Neuronal stem cell (in vitro differentiated cells): ENCODE measurements around the gene ELFN1.

Experiments used
- DNase-seq: peaks from one replicate; pipeline ENCODE4 v3.0.0-alpha.2; 2013; ENCODE audit warnings: low spot score
- H2AFZ ChIP-seq: one replicate; pipeline ENCODE4 v1.6.1; 2013; ENCODE audit warnings: mild to moderate bottlenecking, low read length, inconsistent platforms
- H2AK5ac ChIP-seq: 2 replicates; pipeline ENCODE4 v1.6.1; 2013; ENCODE audit warnings: low read depth, mild to moderate bottlenecking, inconsistent platforms, low read length, moderate library complexity, mixed read lengths
- H2BK120ac ChIP-seq: 2 replicates; pipeline ENCODE4 v1.6.1; 2013; ENCODE audit warnings: low read depth, mild to moderate bottlenecking, inconsistent platforms, low read length, moderate library complexity, mixed read lengths
- H2BK12ac ChIP-seq: one replicate; pipeline ENCODE4 v1.6.1; 2013; ENCODE audit warnings: low read length, inconsistent platforms
- H2BK15ac ChIP-seq: 2 replicates; pipeline ENCODE4 v1.6.1; 2013; ENCODE audit warnings: mild to moderate bottlenecking, low read length, inconsistent platforms, mixed read lengths
- H2BK5ac ChIP-seq: one replicate; pipeline ENCODE4 v1.6.1; 2013; ENCODE audit warnings: inconsistent platforms, mild to moderate bottlenecking, low read length, moderate library complexity
- H3K14ac ChIP-seq: one replicate; pipeline ENCODE4 v1.6.1; 2013; ENCODE audit warnings: low read length, inconsistent platforms
- H3K18ac ChIP-seq: 2 replicates; pipeline ENCODE4 v1.6.1; 2013; ENCODE audit warnings: low read length, inconsistent platforms
- H3K23ac ChIP-seq: 2 replicates; pipeline ENCODE4 v1.6.1; 2013; ENCODE audit warnings: low read depth, mild to moderate bottlenecking, mixed read lengths, low read length, inconsistent platforms; ENCODE audit not compliant: poor library complexity
- H3K27ac ChIP-seq: replicated peaks from 3 replicates; pipeline ENCODE4 v1.5.1; 2013; ENCODE audit warnings: low read length, inconsistent platforms
- H3K27me3 ChIP-seq, 3 experiments: 2 replicates each; pipeline ENCODE4 v1.6.1; 2013; ENCODE audit warnings: low read length in 3 of 3, mild to moderate bottlenecking in 2 of 3, inconsistent platforms in 1 of 3, low read depth in 1 of 3, mixed read lengths in 1 of 3, moderate library complexity in 1 of 3; ENCODE audit not compliant: control insufficient read depth in 3 of 3, insufficient read depth in 3 of 3
- H3K36me3 ChIP-seq, 2 donors: replicated peaks in 1 of 2; 2 replicates each; pipeline ENCODE4 v1.6.1; 2013; ENCODE audit warnings: low read length in 2 of 2; ENCODE audit not compliant: control insufficient read depth in 2 of 2, insufficient read depth in 2 of 2
- H3K4ac ChIP-seq: 2 replicates; pipeline ENCODE4 v1.6.1; 2013; ENCODE audit warnings: inconsistent platforms, mild to moderate bottlenecking, low read length, moderate library complexity
- H3K4me1 ChIP-seq, 2 donors: 1 replicate in 1 of 2; 2 replicates in 1 of 2; pipeline ENCODE4 v1.6.1; 2013; ENCODE audit warnings: low read length in 2 of 2, low read depth in 1 of 2; ENCODE audit not compliant: control insufficient read depth in 2 of 2, insufficient read depth in 1 of 2
- H3K4me2 ChIP-seq: one replicate; pipeline ENCODE4 v1.6.1; 2013; ENCODE audit warnings: mild to moderate bottlenecking, low read length, inconsistent platforms; ENCODE audit not compliant: insufficient read depth, poor library complexity, severe bottlenecking
- H3K4me3 ChIP-seq, 2 donors: 2 replicates each; pipeline ENCODE4 v1.5.1; 2013; ENCODE audit warnings: low read length in 2 of 2, mild to moderate bottlenecking in 2 of 2, inconsistent platforms in 1 of 2, moderate library complexity in 1 of 2
- H3K79me1 ChIP-seq: one replicate; pipeline ENCODE4 v1.6.1; 2013; ENCODE audit warnings: low read depth, mild to moderate bottlenecking, inconsistent platforms, low read length, moderate library complexity
- H3K9ac ChIP-seq: one replicate; pipeline ENCODE4 v1.6.1; 2013; ENCODE audit warnings: mild to moderate bottlenecking, low read depth, low read length, inconsistent platforms; ENCODE audit not compliant: poor library complexity
- H3K9me3 ChIP-seq, 2 donors: replicated peaks in 1 of 2; 2 replicates each; pipeline versions ENCODE3 to v1.6.1; 2013; ENCODE audit warnings: low read length in 2 of 2, mild to moderate bottlenecking in 2 of 2, inconsistent platforms in 1 of 2, low read depth in 1 of 2, mixed read lengths in 1 of 2, moderate library complexity in 1 of 2; ENCODE audit not compliant: control insufficient read depth in 2 of 2, insufficient read depth in 1 of 2
- H4K8ac ChIP-seq: one replicate; pipeline ENCODE4 v1.6.1; 2013; ENCODE audit warnings: low read depth, mild to moderate bottlenecking, inconsistent platforms, low read length, moderate library complexity
- H4K91ac ChIP-seq: one replicate; pipeline ENCODE4 v1.6.1; 2013; ENCODE audit warnings: low read length, low read depth, mild to moderate bottlenecking, inconsistent platforms; ENCODE audit not compliant: poor library complexity
- WGBS, 2 donors: extraction: QIAGEN DNeasy Blood & Tissue Kit; methylation state at CpG; one replicate each; pipeline ENCODE4 v1.1.7; 2013; ENCODE audit warnings: missing lambda C conversion rate in 2 of 2, mixed read lengths in 1 of 2; ENCODE audit not compliant: insufficient read length in 2 of 2, insufficient replicate concordance in 1 of 2; ENCODE audit errors: extremely low coverage in 2 of 2; 5-methylcytosine and 5-hydroxymethylcytosine counted together

ELFN1 gene

GRCh38 chr7:1705856-1706255, 35.8 kb downstream of the ELFN1 start:
- H4K8ac ChIP-seq: no peak overlapping the region
- no peak overlapping the region for H2BK5ac ChIP-seq
- no peak overlapping the region for H2BK12ac ChIP-seq
- no peak overlapping the region for H3K4me3 ChIP-seq
- H2AK5ac ChIP-seq: peak overlapping the region; percentile 28
- no peak overlapping the region for H3K23ac ChIP-seq
- peaks cover 13 to 47% of the 10 kb centered on the region in 2 donors for H3K9me3 ChIP-seq
- no peak overlapping the region for H4K91ac ChIP-seq
- peaks cover 0 to 9% of the 10 kb centered on the region in 2 donors for H3K4me1 ChIP-seq
- H3K36me3 ChIP-seq: peaks cover 15 to 93% of the 10 kb centered on the region in 2 donors
- DNase-seq: no peak
- no peak overlapping the region for H3K9ac ChIP-seq
- WGBS, 2 donors: no CpG with 5 or more reads among the region's 13 CpGs
- no peak overlapping the region for H3K18ac ChIP-seq
- H2AFZ ChIP-seq: no peak overlapping the region
- H3K27me3 ChIP-seq: no peaks in the 10 kb centered on the region
- no peak overlapping the region for H3K4ac ChIP-seq
- H2BK15ac ChIP-seq: no peak overlapping the region
- peaks cover 8% of the 10 kb centered on the region for H3K79me1 ChIP-seq
- no peak overlapping the region for H2BK120ac ChIP-seq
- no peak overlapping the region for H3K4me2 ChIP-seq
- H3K27ac ChIP-seq: no peak overlapping the region
- H3K14ac ChIP-seq: peak overlapping the region; percentile 9

GRCh38 chr7:1706381-1706720, 36.3 kb downstream of the ELFN1 start:
- peaks cover 0 to 9% of the 10 kb centered on the region in 2 donors for H3K4me1 ChIP-seq
- H3K18ac ChIP-seq: no peak overlapping the region
- no peak overlapping the region for H2AFZ ChIP-seq
- no peak overlapping the region for H3K14ac ChIP-seq
- H4K8ac ChIP-seq: no peak overlapping the region
- no peak overlapping the region for H2BK5ac ChIP-seq
- H3K27ac ChIP-seq: no peak overlapping the region
- WGBS, 2 donors: no CpG with 5 or more reads among the region's 5 CpGs
- no peak overlapping the region for H2BK15ac ChIP-seq
- peak overlapping the region; percentile 55 for H3K23ac ChIP-seq
- H3K79me1 ChIP-seq: peaks cover 5% of the 10 kb centered on the region
- no peak overlapping the region for H2BK12ac ChIP-seq
- peaks cover 13 to 43% of the 10 kb centered on the region in 2 donors for H3K9me3 ChIP-seq
- no peak for DNase-seq
- H2BK120ac ChIP-seq: no peak overlapping the region
- H3K4me2 ChIP-seq: no peak overlapping the region
- H3K9ac ChIP-seq: peak overlapping the region; percentile 21
- peaks cover 15 to 93% of the 10 kb centered on the region in 2 donors for H3K36me3 ChIP-seq
- no peak overlapping the region for H2AK5ac ChIP-seq
- no peaks in the 10 kb centered on the region for H3K27me3 ChIP-seq
- no peak overlapping the region for H4K91ac ChIP-seq
- H3K4me3 ChIP-seq: no peak overlapping the region
- H3K4ac ChIP-seq: no peak overlapping the region

- Histone ChIP-seq H3K27me3 (no peaks in the 10 kb centered on the region), H2BK12ac (peak overlapping the region; percentile 41), H3K14ac (peak overlapping the region; percentile 99), H2BK120ac (no peak overlapping the region), H3K23ac (peak overlapping the region; percentile 55), H4K91ac (no peak overlapping the region), H3K36me3 (peaks cover 15 to 93% of the 10 kb centered on the region in 2 donors), H2AFZ (no peak overlapping the region), H3K4me3 (peak overlapping the region in 1 of 2 donors; percentile 60), H4K8ac (no peak overlapping the region), H2BK5ac (peak overlapping the region; percentile 75), H3K4me1 (peaks cover 0 to 9% of the 10 kb centered on the region in 2 donors), H2AK5ac (peak overlapping the region; percentile 74), H3K9me3 (peaks cover 13 to 37% of the 10 kb centered on the region in 2 donors), H3K9ac (peak overlapping the region; percentile 21), H3K4me2 (no peak overlapping the region), H3K27ac (peak overlapping the region; percentile 10), H3K18ac (peak overlapping the region; percentile 51), H3K4ac (no peak overlapping the region), H3K79me1 (peaks cover 5% of the 10 kb centered on the region), H2BK15ac (no peak overlapping the region)
- no CpG with 5 or more reads among the region's 33 CpGs for WGBS, 2 donors
- DNase-seq: no peak
Observed at GRCh38 chr7:1706721-1707613, 36.9 kb downstream of the ELFN1 start.

DNA sequence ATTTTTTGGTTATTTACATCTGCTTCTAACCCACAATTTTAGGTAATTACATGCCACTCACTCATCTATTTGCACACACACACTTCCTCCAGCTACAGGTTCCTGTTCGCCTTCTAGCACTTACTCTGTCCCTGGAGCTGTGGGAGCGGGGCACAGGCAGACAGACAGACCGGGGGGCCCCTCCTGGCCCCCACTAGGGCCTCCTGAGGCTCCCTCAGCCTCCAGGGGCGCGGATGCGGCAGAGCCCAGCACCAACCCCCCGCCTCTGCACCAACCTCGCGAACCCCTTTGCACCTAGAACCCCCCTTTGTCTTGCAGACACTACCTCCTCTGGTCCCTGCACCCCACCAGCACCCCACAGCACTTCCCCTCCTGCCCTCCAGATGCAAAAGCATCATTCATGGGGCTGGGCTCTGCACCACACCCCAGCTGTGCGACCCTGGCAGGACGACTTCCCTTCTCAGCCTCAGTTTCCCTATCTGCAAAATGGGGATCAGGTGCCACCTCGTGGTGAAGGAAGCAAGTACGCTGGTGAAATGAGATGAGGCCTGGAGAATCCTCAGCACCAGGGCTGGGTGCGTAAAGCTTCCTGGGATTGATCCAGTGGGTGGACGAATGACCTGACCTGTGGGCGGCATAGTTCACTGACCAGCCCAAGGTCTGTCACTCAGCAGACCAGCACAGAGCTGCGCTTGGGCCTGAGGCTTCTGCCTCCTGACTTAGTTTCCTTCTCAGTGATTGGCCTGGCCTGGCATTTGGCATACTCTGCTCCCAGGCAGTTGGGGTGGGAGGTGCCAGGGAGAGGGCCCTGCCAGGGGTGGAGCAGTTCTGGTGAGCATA, 37.9 kb downstream of the ELFN1 start:
- Histone ChIP-seq H3K36me3 (peaks cover 15 to 83% of the 10 kb centered on the region in 2 donors), H3K4me2 (no peak overlapping the region), H3K9ac (no peak overlapping the region), H3K4ac (no peak overlapping the region), H3K4me3 (peak overlapping the region in 1 of 2 donors; percentile 38), H4K91ac (no peak overlapping the region), H2BK5ac (no peak overlapping the region), H2BK120ac (no peak overlapping the region), H3K27ac (no peak overlapping the region), H3K23ac (no peak overlapping the region), H2BK12ac (no peak overlapping the region), H2AFZ (no peak overlapping the region), H3K4me1 (peaks cover 4 to 11% of the 10 kb centered on the region in 2 donors), H3K9me3 (peaks cover 13 to 27% of the 10 kb centered on the region in 2 donors), H4K8ac (no peak overlapping the region), H3K27me3 (no peaks in the 10 kb centered on the region), H2AK5ac (no peak overlapping the region), H3K14ac (peak overlapping the region; percentile 56), H2BK15ac (no peak overlapping the region), H3K18ac (peak overlapping the region; percentile 64), H3K79me1 (peaks cover 5% of the 10 kb centered on the region)
- DNase-seq: no peak
- no CpG with 5 or more reads among the region's 17 CpGs for WGBS, 2 donors
